ENCODE measurements around the gene DNM3.

The DNM3 gene

GRCh38 chr1:172168597-172168872, 327.2 kb downstream of the DNM3 start:
- DNase-seq (ENCODE audit: low read depth in 1 of 2, low spot score in 1 of 2): no peak

DNA sequence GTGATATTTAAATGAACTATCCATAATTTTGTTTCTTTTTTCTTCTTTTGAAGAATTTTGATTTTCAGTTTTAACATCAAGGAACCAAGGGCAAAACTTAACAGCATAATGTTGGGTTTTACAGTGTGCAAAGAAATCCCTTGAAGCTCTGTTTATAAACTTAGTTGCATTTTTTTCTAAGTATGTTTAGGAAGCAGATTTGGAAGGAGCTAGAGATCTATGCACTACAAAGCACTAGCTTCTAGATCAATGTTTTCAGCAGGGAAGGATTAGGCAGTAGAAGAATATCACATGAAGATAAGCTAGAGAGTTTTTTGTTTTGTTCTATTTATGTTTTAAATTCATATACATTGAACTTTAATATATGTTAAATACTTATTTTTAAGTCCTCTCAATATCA, 328.5 kb downstream of the DNM3 start:
- no peak for DNase-seq (ENCODE audit: low read depth in 1 of 2, low spot score in 1 of 2)

DNA sequence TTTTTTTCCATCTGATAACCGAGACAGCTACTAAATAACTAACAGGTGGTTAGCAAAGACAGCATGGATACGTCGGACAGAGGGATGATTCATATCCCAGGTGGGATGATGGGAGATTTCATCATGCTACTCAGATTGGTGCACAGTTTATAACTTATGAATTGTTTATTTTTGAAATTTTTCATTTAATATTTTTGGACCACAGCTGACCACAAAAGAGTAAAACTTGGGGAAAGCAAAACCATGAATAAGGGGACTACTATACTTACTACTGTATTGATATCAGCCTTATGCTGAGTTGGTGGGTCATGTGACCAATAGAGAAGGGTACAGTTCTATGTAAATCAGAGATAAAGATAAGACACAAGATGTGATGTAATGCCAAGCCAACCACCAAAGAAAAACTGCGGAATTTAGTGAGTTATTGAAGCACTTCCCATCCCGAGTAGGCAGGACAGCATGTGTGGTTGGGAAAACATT, 331.1 kb downstream of the DNM3 start:
- DNase-seq (ENCODE audit: low read depth in 1 of 2, low spot score in 1 of 2): no peak

- DNase-seq (ENCODE audit: low read depth in 1 of 2, low spot score in 1 of 2): no peak
Observed at GRCh38 chr1:172176206-172176605, 334.9 kb downstream of the DNM3 start.

DNA sequence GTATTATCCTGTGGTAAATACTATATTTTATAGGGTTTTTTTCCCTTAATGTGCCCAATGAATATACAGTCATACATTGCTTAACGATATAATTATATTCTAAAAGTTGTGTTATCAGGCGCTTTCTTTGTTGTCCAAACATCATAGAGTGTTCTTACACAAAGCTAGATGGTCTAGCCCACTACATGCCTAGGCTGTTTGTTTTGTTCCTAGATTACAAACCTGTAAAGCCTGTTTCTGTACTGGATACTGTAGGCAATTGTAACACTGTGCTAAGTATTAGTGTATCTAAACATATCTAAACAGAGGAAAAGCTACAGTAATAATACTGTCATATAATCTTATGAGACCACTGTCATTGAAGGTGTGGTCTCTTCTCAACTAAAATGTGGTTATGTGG, 336.6 kb downstream of the DNM3 start:
- no peak for DNase-seq (ENCODE audit: low read depth in 1 of 2, low spot score in 1 of 2)

GRCh38 chr1:172178886-172179285, 337.6 kb downstream of the DNM3 start:
- no peak for DNase-seq (ENCODE audit: low read depth in 1 of 2, low spot score in 1 of 2)

- DNase-seq (ENCODE audit: low read depth in 1 of 2, low spot score in 1 of 2): no peak
Observed at GRCh38 chr1:172179918-172180317, 338.6 kb downstream of the DNM3 start.

DNA sequence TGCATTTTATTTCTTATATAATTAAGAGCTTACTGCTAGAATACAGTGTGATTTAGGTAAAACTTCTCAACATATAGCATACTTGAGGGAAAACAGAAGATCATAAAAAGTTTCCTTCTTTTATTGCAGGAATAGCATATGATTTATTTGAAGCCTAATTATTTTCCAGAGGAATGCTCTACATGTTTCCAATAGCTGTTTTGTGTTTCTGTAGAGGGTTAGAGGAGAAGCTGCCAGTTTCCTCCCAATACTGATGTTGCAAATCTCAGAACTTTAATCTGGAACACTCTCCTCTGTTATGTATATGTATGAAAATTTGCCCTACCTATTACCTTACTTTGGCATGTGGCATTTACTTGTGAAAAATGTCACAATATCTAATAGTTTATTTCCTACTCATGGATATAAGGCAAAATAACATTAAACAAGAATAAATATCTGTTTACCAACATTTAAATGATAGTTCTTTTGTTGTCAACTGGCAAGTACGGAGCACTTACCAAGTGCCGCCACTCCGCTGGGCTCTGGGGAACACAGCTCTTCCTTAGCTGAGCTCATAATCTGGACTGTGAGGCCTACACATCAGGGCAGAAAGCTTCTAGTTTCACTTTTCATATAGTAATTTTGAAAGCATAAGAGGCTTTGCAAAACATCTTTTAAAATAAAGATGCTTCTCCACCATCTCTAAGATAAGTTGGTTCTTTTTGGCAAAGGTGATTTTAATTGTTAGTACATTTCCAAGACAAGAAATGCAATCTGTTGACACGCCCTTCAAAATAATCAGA, 339.4 kb downstream of the DNM3 start:
- DNase-seq (ENCODE audit: low read depth in 1 of 2, low spot score in 1 of 2): peak in 1 of 2 donors; percentile 34

DNA sequence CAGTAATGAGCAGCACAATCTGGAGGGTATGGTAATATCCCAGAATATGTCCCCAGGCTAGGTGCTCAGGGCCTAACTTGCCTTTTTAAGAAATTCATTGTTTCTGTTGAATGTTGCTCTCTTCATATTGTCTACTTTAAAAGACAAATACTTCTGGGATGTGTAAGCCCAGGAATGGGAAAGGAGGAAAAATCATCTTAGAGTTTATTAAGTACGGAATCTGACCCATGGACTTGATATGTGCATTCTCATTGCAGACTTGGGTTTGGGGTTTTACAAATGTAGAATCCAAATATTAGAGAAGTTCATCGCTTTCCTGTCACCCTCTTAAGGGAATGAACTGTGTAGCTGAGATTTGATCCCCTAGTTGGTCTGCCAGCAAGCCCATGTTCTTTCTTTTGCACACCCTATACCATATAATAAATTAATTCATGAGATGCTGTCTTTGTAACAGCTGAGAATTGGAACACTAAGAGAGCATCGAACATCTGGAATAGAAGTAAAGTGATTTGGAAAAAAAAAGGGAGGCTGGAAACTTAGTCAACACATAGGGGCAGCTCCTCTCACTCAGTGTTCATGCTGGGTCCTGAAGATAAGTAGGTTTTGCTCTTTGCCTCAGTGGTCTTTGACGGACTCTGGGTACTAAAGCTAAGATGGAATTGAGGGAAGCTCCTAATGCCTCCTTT, 343.4 kb downstream of the DNM3 start:
- no peak for DNase-seq (ENCODE audit: low read depth in 1 of 2, low spot score in 1 of 2)

GRCh38 chr1:172185211-172185610, 343.9 kb downstream of the DNM3 start:
- no peak for DNase-seq (ENCODE audit: low read depth in 1 of 2, low spot score in 1 of 2)

DNA sequence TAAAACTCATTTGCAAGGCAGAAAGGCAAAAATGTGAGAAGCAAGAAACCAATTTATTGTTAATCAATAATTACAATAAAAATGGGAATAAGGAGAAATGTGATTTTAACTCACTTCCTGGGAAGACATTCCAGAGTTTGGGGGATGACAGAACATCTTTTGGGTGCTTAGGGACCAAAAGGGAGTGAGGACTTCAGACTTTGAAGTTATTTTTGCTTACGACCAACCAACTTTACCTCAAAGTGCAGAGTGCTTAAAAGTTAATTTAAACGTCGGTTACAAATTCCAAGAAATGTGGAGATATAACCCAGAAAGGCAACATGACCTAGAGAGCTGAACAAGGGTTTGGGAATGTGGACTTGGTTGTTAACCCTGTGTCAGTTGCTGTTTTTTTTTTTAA, 344.7 kb downstream of the DNM3 start:
- no peak for DNase-seq (ENCODE audit: low read depth in 1 of 2, low spot score in 1 of 2)

DNA sequence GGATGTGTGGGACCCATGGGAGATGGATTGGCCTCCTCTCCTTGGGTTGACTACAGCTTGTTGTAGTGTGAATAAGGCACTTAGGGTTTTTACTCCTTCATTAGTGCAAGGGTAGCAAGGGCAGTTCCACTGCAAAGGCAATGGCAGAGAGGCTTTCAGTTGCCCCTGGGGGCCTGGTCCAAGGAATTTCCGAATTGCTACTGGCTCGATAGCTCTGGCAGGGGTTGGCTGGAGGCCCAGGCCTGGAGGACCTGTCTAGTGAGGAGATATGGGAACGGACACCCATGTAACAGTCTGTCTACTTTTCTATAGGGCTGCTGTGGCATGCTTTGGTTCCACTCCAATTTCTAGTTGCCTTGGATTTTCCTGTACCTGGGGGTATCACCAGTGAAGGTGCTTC, 360.3 kb downstream of the DNM3 start:
- no peak for DNase-seq (ENCODE audit: low read depth in 1 of 2, low spot score in 1 of 2)

DNA sequence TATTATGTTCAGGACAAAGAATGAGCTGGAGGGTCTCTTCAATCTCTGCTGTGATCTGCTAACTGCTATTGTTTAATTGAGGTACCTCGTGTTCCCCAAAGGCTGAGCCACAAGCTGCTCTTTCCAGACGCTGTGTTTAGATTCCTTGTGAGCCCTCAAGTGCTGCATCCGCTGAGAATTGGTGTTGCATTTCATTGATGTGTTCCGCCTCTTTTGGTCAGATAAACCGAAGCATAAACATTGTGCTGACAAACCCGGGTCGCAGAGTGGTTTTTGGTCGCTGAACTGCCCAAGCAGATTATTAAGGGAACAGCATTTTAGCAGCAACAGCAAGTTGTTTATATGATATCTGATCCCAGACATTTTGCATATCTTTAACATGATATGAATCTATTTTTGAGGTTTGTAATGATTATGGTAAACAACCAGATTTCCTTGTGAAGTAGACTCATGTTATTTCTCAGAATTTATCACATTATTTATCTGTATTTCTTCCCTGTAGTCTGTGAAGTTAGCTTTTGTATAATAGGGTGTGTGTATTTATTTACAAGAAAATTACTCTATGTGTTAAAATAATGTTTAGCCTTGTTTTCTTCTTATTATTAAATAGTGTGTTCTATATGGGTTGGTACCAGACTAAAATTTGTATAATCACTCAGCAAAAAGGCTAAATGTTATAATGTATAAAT, 362.0 kb downstream of the DNM3 start:
- no peak for DNase-seq (ENCODE audit: low read depth in 1 of 2, low spot score in 1 of 2)

DNA sequence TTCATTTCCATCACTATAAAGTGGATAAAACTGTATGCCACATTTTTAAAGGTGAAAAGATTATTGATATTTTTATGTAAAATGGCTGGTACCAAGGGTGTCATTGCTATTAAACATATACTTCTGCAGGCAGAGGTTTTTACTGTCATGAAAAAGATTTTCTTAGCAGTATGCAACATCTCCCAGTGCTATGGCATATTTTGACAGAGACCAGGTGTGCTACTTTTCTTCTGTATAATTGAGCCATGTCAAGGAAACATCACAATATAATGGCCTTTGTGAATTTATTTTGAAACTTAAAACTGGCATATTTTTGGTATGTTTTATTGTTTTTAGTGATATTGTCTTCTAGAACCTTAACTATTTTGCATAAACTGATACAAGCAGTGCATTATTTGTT, 362.6 kb downstream of the DNM3 start:
- no peak for DNase-seq (ENCODE audit: low read depth in 1 of 2, low spot score in 1 of 2)

DNA sequence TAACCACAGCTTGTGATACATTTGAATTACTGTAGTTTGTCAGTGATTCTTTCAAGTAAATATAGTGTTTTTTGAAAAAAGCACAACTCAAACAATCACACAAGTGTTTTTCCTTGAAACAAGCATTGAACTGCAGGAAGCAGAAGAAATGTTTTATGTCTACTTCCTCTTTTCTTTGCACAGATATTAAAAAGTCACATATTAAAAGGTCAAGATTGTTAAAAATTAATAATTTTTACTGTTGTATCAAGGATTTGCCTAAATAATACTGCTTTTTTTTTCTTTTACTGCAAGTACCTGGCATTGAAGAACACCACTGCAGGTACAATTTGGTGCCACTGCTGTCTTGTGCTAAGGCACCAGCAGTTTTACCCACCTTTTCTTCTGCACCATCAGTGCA, 365.0 kb downstream of the DNM3 start:
- DNase-seq (ENCODE audit: low read depth in 1 of 2, low spot score in 1 of 2): no peak

DNA sequence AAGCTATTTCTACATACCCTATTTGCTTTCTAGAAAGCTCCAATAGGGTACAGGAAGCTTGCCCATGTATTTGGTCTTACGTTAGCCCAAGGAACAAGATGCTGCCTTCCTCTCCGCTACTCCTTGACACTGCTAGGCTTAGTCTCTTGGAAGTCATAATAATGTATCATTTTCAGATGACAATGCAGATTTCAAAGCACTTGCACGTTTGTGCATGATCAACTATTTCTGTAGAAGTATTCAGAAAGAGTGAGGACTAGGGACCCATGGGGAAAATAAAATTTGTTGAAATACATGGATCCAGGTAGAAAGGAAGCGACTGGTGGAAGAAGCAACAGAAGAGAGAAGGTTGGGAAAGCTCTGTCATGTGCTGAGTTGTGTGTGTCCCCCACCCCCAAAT, 367.3 kb downstream of the DNM3 start:
- no peak for DNase-seq (ENCODE audit: low read depth in 1 of 2, low spot score in 1 of 2)

DNA sequence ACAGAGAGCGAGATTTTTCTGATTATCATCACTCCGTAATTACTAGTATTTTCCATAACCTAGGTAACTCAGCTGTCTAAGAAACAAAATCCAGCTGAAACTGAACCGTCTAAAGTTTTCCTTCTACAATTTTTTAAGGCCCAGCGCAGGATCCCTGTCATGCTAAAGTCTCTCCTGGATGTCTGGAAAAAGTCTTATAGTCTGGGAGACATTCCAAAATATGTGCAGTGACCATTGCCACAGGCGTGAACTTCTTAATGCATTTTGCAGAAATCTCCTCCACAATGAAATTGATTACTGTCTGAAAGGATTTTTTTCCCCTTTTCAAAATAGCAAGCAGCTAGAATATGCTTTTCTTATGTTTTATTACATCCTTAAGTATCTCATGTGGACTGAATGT, 369.9 kb downstream of the DNM3 start:
- no peak for DNase-seq (ENCODE audit: low read depth in 1 of 2, low spot score in 1 of 2)

- DNase-seq (ENCODE audit: low read depth in 1 of 2, low spot score in 1 of 2): no peak
Observed at GRCh38 chr1:172212124-172212523, 370.8 kb downstream of the DNM3 start.

DNA sequence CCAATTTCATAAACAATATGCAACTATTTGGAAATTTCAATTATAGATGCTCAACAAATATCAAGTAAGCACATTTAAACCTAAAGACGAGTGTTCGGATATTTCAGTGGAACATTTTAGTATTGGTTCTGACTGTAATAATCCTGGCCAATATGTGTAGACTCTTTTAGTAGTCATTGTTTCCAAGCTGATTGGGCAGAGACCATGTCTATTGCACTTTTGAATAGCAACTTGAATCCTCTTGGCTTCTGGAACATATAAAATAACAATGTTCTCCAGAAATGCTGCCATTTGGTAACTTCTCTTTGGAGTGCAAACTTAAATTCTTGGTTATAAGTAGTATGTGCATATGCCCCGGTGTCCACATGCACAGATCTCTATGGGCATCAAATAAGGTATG, 373.7 kb downstream of the DNM3 start:
- no peak for DNase-seq (ENCODE audit: low read depth in 1 of 2, low spot score in 1 of 2)

GRCh38 chr1:172219966-172220365, 378.7 kb downstream of the DNM3 start:
- no peak for DNase-seq (ENCODE audit: low read depth in 1 of 2, low spot score in 1 of 2)

DNA sequence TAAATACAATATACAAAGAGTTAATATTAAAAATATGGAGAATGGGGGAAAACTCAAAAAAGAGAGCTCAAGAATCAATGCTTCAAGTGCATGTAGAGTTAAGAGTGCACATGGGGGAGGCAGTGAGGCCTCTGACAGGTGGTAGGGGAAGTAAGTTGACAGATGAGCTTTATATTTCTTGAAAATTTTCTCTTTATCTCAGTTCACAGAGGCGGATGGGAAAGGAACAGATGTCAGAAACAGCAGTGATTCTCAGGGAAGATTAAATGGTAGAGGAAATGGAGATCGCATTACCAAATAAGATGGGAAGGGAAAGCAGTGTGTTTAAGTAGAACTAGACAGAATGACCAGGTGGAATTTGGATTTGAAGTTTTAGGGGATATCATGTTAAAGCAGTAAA, 379.1 kb downstream of the DNM3 start:
- DNase-seq (ENCODE audit: low read depth in 1 of 2, low spot score in 1 of 2): no peak

GRCh38 chr1:172221436-172221835, 380.1 kb downstream of the DNM3 start:
- no peak for DNase-seq (ENCODE audit: low read depth in 1 of 2, low spot score in 1 of 2)

Data from activated CD4-positive, alpha-beta T cell treated with anti-CD3 and anti-CD28 coated beads, Interleukin-2, amount 50 U/mL, for 24 hours (primary cell).